Activated CD8-positive, alpha-beta T cell treated with anti-CD3 and anti-CD28 coated beads, Interleukin-2, amount 10 ng/mL, durations not matched to agents 7 days and 5 days (primary cell): Measurements from ENCODE around the gene TSPAN9. TPM values are rescaled to one million over a fixed set of nuclear protein-coding genes. Genes with fewer than 3 reads are reported as not detected.

Experiments
- ATAC-seq: fragments of 150-1000 bp; cut with Tn5 transposase; one replicate; pipeline ENCODE4 v1.10.0; 2021; ENCODE audit warnings: moderate library complexity
- CTCF ChIA-PET: fragments of 350-600 bp; sonication (Branson Sonifier 250); formaldehyde crosslinking; loops from one replicate; lab custom pipeline; 2021; ENCODE audit warnings: antibody characterized with exemption; lab: Charles Lee
- POLR2A ChIA-PET: fragments of 350-600 bp; sonication (Branson Sonifier 250); formaldehyde crosslinking; loops from one replicate; lab custom pipeline; 2021; ENCODE audit warnings: antibody characterized with exemption; lab: Charles Lee
- DNase-seq: peaks from one replicate; pipeline ENCODE4 v3.0.0-alpha.2; 2020
- H3K27ac Mint-ChIP-seq: one replicate; pipeline ENCODE4 v1.8.0; 2021; ENCODE audit warnings: mild to moderate bottlenecking, mixed read lengths
- H3K27me3 Mint-ChIP-seq: one replicate; pipeline ENCODE4 v1.8.0; 2021; ENCODE audit warnings: low read depth, mixed read lengths
- H3K36me3 Mint-ChIP-seq: one replicate; pipeline ENCODE4 v1.8.0; 2021; ENCODE audit warnings: low read depth, mixed read lengths
- H3K4me1 Mint-ChIP-seq: one replicate; pipeline ENCODE4 v1.8.0; 2021; ENCODE audit warnings: low read depth, mixed read lengths
- H3K4me3 Mint-ChIP-seq: one replicate; pipeline ENCODE4 v1.8.0; 2021; ENCODE audit warnings: mild to moderate bottlenecking, mixed read lengths
- H3K9me3 Mint-ChIP-seq: one replicate; pipeline ENCODE4 v1.8.0; 2022; ENCODE audit warnings: mixed read lengths; ENCODE audit not compliant: insufficient read depth
- total RNA-seq, 2 experiments: library from RNA; stranded (reverse); gene quantifications; one replicate each; pipeline ENCODE4 v1.2.3, GENCODE V29; 2021

The TSPAN9 gene
- total RNA-seq, 2 experiments from 2014 or later, result not detected

DNA sequence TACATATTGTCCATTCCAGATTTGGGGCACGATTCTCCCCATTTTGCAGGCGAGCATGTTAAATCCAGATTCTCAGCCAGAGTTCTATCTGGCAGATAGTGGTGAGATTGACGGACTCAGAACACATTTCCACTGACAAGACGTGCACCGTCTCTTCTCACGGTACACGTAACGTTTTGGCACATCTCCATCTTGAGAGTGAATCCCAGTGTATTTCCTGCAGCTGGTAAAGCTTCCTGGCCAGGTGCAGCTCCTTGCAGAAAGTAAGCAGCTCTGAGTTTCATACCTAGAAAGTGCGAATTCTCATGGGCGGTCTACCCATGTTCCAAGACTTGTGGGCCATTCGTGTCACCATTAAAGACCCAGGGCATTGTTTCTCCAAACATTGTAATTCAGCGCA lies 102.6 kb downstream of the TSPAN9 start:
- CTCF ChIA-PET, result interaction anchor here (1.1 to 1.4 kb wide), 3 partner anchors 23 to 120 kb away, joined by 3 to 4 read pairs (median 3); no protein-coding TSS in a partner anchor
- peaks cover 24% of the 10 kb centered on the region for H3K27me3 Mint-ChIP-seq
- no peaks in the 10 kb centered on the region for H3K36me3 Mint-ChIP-seq
- no peak overlapping the region for H3K27ac Mint-ChIP-seq
- H3K9me3 Mint-ChIP-seq, result no peaks in the 10 kb centered on the region
- POLR2A ChIA-PET, result no interaction called here
- no peak overlapping the region for H3K4me3 Mint-ChIP-seq
- ATAC-seq (no peak), DNase-seq (no peak)
- H3K4me1 Mint-ChIP-seq, result no peaks in the 10 kb centered on the region

DNA sequence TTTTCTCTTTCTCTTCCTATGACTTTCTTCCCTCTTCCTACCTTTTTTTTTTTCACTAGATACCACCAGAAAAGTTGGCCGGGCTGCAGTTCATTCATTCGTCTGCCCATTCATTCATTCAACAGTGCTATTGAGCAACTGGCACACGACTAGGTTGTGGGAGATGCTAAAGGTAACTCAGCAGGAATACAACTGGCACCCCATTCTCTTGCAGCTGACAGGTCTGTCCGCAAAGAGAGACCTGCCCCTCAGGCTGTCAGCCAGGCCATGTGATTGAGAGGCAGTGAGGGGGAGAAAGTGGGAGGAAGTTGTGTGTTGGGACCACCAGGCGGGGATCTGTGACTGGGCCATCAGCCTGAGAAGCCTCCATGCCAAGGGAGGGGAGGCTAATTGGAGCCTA lies 105.2 kb downstream of the TSPAN9 start:
- Mint-ChIP-seq H3K9me3 (no peaks in the 10 kb centered on the region), H3K27me3 (peaks cover 24% of the 10 kb centered on the region), H3K4me3 (no peak overlapping the region), H3K4me1 (no peaks in the 10 kb centered on the region), H3K27ac (no peak overlapping the region), H3K36me3 (no peaks in the 10 kb centered on the region)
- POLR2A ChIA-PET, result no interaction called here
- CTCF ChIA-PET, result no interaction called here
- ATAC-seq, result no peak
- DNase-seq, result no peak

DNA sequence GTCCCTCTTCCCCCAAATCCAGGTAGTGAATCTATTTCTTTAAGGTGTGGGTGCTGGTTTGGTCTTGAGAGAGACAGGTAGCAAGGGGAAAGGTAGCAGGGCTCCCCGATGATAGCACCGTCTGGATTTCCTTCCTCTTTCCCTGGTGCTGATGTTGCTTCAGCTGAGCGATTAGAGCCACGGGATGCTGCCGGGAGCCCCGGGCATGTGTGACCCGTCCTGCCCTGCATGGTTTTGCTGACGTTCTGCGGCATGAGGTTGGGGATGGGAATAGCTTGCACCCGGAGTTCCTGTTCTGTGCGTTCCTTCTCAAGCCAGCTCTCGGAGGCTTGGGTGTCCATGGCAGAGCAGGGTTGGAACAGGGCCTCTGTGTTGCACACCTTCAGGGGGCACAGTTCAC lies 107.3 kb downstream of the TSPAN9 start:
- CTCF ChIA-PET, result no interaction called here
- POLR2A ChIA-PET, result no interaction called here
- Mint-ChIP-seq H3K9me3 (no peaks in the 10 kb centered on the region), H3K36me3 (no peaks in the 10 kb centered on the region), H3K4me3 (no peak overlapping the region), H3K27ac (no peak overlapping the region), H3K27me3 (peaks cover 12% of the 10 kb centered on the region), H3K4me1 (no peaks in the 10 kb centered on the region)
- ATAC-seq (no peak), DNase-seq (no peak)

DNA sequence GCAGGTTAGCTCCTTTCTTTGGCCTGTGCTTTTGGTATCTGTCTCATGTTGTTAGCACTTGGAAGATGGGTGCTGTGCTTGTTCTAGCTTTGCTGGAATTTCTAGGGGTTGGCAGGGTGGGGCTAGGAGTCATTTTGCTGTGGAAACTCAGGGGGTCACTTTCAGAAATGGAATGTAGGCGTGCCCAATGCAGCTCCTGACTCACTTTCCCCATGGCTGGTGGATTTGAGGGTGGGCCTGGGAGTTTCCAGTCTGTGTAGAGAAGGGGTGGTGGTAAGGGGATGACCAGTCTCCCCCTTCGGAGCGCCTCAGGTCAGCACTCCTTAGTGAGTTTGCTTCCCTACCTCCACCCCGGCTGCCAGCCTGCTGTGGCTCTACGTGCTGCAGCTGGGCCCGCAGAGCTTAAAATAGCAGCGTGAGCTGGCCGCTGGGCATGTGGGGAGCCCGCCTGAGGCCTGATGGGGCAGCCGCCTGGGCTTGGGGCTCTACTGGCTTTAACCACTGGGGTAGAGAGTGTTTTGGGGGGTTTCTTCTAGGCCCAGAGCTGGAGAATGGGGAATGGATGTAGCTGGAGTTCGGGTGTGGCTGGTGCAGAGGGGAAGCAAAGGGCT lies 108.2 kb downstream of the TSPAN9 start:
- POLR2A ChIA-PET, result no interaction called here
- CTCF ChIA-PET, result no interaction called here
- no peak overlapping the region for H3K27ac Mint-ChIP-seq
- H3K27me3 Mint-ChIP-seq, result peaks cover 9% of the 10 kb centered on the region
- ATAC-seq (no peak), DNase-seq (no peak)
- no peaks in the 10 kb centered on the region for H3K4me1 Mint-ChIP-seq
- H3K4me3 Mint-ChIP-seq, result no peak overlapping the region
- H3K9me3 Mint-ChIP-seq, result no peaks in the 10 kb centered on the region
- no peaks in the 10 kb centered on the region for H3K36me3 Mint-ChIP-seq

DNA sequence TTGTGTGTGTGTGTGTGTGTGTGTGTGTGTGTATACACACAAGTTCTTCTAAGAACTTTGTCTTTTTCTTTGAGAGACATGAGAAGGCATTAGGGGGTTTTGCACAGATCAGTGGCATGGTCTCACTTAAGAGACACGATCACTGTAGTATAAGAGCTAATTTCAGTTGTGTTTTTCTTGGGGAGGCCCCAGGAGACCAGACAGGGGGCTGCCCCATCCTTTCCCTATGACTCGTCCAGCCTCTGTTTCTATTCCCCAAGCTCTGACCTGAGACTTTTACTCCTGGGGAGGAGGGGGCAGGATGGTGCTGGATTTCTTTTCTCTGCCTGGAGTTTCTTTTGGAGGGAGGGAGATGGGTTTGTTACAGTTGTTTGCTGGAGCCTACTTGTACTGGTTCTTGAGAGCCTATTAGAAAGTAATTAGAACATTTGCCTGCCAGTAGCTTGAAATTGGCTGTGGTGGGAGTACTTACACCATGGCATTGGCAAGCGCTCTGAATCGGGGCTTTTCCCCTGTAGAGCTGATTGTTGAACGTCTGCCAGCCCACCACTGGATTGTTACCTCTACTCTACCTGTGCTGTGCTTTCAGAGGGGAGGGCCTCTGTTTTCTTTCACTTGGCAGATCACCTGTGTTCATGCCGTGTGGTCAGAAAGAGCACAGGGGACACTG lies 109.5 kb downstream of the TSPAN9 start:
- ChIA-PET CTCF (interaction anchor here (0.6 kb wide), 1 partner anchor 113 kb away, joined by 3 read pairs; no protein-coding TSS in a partner anchor), POLR2A (no interaction called here)

DNA sequence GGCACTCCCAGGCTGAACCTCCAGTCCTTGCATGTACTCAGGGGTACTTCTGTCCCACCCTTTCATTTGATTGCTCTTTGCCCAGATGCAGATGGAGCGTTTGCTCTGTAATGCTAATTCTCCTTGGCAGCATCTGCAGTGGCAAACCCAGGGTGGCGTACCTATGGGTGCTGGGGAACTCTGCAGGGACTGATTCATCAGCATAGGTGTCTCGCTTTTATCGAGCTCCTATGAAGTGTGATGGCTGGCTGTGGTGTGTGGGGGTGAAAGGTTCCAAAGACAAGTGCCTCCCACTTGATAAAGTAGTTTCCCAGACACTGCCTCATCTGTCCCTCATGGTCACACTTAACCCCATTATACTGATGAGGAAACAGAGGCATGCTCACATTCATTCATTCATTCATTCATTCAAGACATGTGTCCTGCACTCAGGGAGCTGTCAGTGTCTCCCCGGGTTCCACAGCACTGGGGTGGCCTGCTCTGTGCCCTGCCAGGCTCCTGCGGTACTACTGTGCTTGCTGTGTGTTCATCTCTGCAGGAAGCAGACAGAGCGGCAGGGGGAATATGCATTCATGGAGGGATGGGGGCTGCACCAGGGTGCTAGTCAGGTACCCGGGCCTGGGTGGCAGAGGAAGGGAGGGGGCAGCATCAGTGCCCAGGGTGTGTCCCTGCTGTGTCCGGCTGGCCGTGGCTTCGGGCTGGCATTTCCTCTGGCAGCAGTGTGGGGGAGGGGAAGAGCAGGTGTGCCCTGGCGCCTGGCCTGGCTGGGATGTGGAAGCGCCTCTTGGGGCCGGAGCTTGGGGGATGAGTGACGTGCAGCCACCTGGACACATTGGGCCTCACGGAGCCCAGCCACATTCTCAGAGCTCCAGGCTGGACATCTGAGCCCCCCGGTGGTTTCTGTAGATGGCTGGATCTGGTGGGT lies 110.9 kb downstream of the TSPAN9 start:
- ATAC-seq, result no peak
- H3K27ac Mint-ChIP-seq, result no peak overlapping the region
- H3K36me3 Mint-ChIP-seq, result no peaks in the 10 kb centered on the region
- ChIA-PET CTCF (no interaction called here), POLR2A (no interaction called here)
- no peaks in the 10 kb centered on the region for H3K4me1 Mint-ChIP-seq
- H3K4me3 Mint-ChIP-seq, result no peak overlapping the region
- H3K9me3 Mint-ChIP-seq, result no peaks in the 10 kb centered on the region
- peaks cover 9% of the 10 kb centered on the region for H3K27me3 Mint-ChIP-seq
- DNase-seq, result no peak

More for the DNA sequence above, 109.5 kb downstream of the TSPAN9 start:
- Mint-ChIP-seq H3K9me3 (no peaks in the 10 kb centered on the region), H3K4me3 (no peak overlapping the region), H3K27me3 (peaks cover 6% of the 10 kb centered on the region), H3K27ac (no peak overlapping the region), H3K4me1 (no peaks in the 10 kb centered on the region), H3K36me3 (no peaks in the 10 kb centered on the region)
- DNase-seq (no peak), ATAC-seq (no peak)

DNA sequence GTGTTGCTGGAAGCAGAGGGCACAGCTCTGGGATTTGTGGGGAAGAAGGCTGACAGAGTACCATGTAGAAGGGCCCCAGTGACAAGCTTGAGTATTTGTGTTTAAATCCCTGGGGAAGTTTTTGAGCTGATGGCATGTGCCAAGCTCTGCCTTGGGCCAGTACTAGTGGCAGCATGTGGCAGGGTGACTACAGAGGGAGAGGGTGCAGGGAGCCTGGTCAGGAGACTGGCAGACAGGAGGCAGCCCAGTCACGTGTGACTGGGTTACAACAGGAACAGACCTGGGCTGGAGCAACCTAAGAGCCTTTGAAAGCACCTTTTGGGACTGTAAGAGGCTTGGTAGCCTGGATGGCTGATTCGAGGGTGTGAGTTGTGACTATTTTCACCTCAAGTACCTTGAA lies 112.1 kb downstream of the TSPAN9 start:
- H3K36me3 Mint-ChIP-seq, result no peaks in the 10 kb centered on the region
- POLR2A ChIA-PET, result no interaction called here
- CTCF ChIA-PET, result no interaction called here
- ATAC-seq (no peak), DNase-seq (no peak)
- H3K9me3 Mint-ChIP-seq, result no peaks in the 10 kb centered on the region
- peaks cover 9% of the 10 kb centered on the region for H3K27me3 Mint-ChIP-seq
- H3K4me1 Mint-ChIP-seq, result no peaks in the 10 kb centered on the region
- no peak overlapping the region for H3K4me3 Mint-ChIP-seq
- H3K27ac Mint-ChIP-seq, result no peak overlapping the region

DNA sequence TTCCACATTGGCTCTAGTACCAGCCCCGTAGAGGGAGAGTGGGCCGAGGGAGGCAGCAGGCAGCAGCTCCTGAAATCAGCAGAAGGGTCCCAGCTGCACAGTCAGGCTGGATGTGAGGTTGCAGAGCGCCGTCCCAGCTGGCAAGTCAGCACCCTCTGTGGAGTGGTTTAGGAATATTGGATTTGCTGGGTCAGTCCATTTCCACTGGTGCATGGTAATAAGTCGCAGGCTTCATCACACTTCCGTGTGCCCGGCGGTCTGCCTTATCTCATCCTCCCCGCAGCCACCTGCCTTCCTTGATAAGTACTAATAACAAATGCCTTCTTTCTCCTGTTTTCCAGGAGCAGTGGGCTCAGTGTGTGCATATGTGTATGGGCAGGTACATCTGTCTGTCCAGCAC lies 112.9 kb downstream of the TSPAN9 start:
- CTCF ChIA-PET, result no interaction called here
- Mint-ChIP-seq H3K9me3 (no peaks in the 10 kb centered on the region), H3K27me3 (peaks cover 13% of the 10 kb centered on the region), H3K36me3 (no peaks in the 10 kb centered on the region), H3K4me3 (no peak overlapping the region), H3K4me1 (no peaks in the 10 kb centered on the region), H3K27ac (no peak overlapping the region)
- ATAC-seq (no peak), DNase-seq (no peak)
- POLR2A ChIA-PET, result no interaction called here

DNA sequence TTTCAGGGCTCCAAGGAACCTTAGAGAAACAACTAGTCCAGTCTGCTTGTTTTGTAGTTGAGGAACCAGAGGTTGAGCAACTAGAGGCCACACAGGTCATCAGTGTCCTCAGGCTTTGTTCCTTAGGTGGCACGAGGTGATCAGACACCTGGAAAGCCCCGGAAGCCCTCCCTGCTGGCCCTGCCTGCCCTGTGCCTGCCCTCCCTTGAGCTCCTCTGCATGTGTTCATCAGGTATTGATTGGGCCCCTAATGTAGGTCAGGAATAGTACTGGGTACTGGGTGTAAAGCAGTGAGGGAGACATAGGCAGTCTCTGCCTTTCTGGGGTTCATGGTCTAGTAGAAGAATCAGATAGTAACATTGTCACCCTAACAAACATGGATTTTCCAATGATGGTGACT lies 114.3 kb downstream of the TSPAN9 start:
- no peaks in the 10 kb centered on the region for H3K9me3 Mint-ChIP-seq
- H3K4me1 Mint-ChIP-seq, result no peaks in the 10 kb centered on the region
- no peak overlapping the region for H3K27ac Mint-ChIP-seq
- no peak for ATAC-seq
- no peak for DNase-seq
- POLR2A ChIA-PET, result interaction anchor here (0.7 kb wide), 1 partner anchor 1393 kb away, joined by 3 read pairs; no protein-coding TSS in a partner anchor
- H3K36me3 Mint-ChIP-seq, result no peaks in the 10 kb centered on the region
- peaks cover 19% of the 10 kb centered on the region for H3K27me3 Mint-ChIP-seq
- CTCF ChIA-PET, result no interaction called here
- H3K4me3 Mint-ChIP-seq, result no peak overlapping the region

DNA sequence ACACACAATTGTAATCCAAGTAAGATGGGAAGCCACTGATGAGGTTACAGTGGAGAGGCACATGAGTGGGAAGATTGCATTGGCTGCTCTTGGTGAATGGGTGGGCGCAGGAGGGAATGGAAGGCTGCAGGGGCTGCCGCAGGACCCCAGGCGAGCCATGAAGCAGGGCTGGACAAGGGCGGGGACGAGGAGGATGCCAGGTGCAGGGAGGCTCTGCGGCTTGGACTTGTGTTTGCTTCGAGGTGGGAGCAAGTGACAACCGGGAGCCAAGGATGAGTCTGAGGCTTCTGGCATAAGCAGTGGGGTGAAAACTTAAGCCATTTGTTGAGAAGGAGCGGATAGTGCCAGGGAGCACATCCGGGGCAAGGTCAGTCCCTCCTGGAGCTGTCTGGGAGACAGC lies 115.0 kb downstream of the TSPAN9 start:
- no peak overlapping the region for H3K27ac Mint-ChIP-seq
- peaks cover 21% of the 10 kb centered on the region for H3K27me3 Mint-ChIP-seq
- POLR2A ChIA-PET, result no interaction called here
- no peak for ATAC-seq
- H3K4me1 Mint-ChIP-seq, result no peaks in the 10 kb centered on the region
- H3K9me3 Mint-ChIP-seq, result no peaks in the 10 kb centered on the region
- no peak for DNase-seq
- H3K4me3 Mint-ChIP-seq, result no peak overlapping the region
- CTCF ChIA-PET, result interaction anchor here (1.0 kb wide), 1 partner anchor 11 kb away, joined by 3 read pairs; no protein-coding TSS in a partner anchor
- no peaks in the 10 kb centered on the region for H3K36me3 Mint-ChIP-seq

DNA sequence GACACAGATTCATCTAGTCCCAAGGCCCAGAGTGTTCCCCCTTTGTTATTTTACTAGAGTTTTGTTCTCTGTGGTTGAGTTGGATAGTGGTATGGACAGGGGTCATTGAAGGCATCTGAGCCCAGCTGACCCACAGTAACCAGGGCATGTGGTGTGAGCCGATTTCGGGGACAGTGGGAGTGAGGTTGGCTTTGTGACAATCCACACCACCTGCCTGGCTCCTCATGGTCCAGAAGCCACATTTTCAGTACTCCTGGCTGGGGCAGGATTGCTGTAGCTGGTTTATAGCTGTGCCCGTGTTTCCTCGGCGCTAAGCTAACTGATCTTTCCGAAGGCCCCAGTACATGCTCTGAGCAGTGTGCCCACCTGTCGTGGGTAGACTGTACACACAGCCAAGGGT lies 116.0 kb downstream of the TSPAN9 start:
- DNase-seq (no peak), ATAC-seq (no peak)
- Mint-ChIP-seq H3K4me1 (no peaks in the 10 kb centered on the region), H3K27me3 (peaks cover 21% of the 10 kb centered on the region), H3K4me3 (no peak overlapping the region), H3K9me3 (no peaks in the 10 kb centered on the region), H3K36me3 (no peaks in the 10 kb centered on the region), H3K27ac (no peak overlapping the region)
- CTCF ChIA-PET, result interaction anchor here (1.0 to 1.2 kb wide), 2 partner anchors 10 to 82 kb away, joined by 3 read pairs; no protein-coding TSS in a partner anchor
- POLR2A ChIA-PET, result no interaction called here
